HG02759 (cell line): ENCODE measurements around the gene SEC23B.
"Not testable (repeated sequence)": the region's sequence is repeated elsewhere in the genome, so short reads cannot be mapped to it uniquely, and the experiment has no call there.

Experiments used
- ATAC-seq: cut with Tn5 transposase; IDR thresholded peaks from one replicate; pipeline ENCODE4 v1.9.1; 2021; ENCODE audit warnings: mild to moderate bottlenecking, moderate library complexity; ENCODE audit not compliant: unreplicated experiment

Gene SEC23B

DNA sequence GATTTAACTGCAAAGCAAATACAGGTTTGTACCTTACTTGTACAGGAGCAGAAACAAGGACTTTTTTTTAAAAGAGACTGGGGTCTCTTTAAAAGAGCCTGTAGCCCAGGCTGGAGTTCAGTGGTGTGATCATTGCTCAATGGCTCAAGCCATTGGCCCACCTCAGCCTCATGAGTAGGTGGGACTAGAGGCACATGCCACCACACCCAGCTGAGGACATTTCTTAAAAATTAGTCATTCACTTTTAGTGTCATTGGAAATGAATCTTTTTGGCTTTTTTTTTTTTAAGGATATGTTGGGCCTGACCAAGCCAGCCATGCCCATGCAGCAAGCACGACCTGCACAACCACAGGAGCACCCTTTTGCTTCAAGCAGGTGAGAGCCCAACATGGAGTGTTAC, 16.9 kb downstream of the SEC23B start:
- ATAC-seq = no peak

DNA sequence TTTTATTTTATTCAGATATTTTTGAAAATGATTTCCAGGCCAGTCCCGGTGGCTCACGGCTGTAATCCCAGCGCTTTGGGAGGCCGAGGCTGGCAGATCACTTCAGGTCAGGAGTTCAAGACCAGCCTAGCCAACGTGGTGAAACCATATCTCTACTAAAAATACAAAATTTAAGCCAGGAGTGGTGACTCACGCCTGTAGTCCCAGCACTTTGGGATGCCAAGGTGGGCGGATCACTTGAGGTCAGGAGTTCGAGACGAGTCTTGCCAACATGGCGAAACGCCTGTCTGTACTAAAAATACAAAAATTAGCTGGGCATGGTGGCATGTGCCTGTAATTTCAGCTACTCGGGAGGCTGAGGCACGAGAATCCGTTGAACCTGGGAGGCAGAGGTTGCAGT, 19.0 kb downstream of the SEC23B start:
- ATAC-seq = not testable (repeated sequence)

DNA sequence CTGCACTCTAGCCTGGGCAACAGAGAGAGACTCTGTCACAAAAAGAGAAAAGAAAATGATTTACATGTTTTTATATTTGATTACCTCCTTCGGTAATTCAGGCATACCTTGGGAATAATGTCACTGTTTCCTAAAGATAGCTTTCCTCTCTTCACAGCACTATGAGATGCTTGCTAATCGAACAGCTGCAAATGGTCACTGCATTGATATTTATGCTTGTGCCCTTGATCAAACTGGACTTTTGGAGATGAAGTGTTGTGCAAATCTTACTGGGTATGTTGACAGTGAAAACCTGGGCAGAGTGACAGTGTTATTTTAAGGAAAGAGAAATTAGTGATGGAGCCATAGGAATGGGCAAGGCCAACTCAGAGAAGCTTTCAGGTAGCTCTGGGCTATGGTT, 19.6 kb downstream of the SEC23B start:
- no peak for ATAC-seq

DNA sequence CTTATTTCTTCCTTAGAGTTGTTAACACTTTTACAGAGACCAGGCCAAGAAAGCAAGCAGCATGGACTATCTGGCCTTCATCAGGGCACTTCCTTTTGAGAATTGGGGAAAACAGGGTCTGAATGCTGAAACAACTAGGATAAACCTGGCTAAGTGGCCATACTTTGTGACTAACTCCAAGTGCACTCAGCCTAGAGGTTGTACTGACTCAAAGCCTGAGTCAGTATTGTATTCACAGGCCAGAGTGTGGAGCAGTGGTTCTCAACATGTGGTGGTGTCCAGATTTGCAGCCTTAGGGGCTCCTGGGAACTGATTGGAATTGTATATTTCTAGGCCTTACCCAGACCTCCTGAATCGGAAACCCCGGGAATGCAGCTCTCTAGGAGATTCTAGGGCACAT, 20.1 kb downstream of the SEC23B start:
- no peak for ATAC-seq

DNA sequence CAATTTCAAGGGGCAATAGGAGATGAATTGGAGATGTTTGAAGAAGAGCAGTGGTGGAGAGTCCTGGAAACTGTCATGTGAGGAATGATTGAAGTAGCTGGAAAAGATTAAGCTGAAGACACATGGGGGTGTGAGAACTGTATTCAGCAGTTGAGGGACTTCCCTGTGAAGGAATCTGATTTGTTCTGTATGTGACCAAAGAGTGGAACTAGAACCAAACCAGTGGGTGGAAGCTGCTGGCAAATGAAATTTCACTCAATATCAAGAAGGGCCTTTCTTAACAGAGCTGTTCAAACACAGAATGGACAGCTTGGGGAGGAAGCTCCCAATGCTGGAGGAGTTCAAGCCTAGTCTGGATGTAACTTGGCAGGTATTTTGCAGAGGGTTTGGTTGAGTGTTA, 21.3 kb downstream of the SEC23B start:
- no peak for ATAC-seq

DNA sequence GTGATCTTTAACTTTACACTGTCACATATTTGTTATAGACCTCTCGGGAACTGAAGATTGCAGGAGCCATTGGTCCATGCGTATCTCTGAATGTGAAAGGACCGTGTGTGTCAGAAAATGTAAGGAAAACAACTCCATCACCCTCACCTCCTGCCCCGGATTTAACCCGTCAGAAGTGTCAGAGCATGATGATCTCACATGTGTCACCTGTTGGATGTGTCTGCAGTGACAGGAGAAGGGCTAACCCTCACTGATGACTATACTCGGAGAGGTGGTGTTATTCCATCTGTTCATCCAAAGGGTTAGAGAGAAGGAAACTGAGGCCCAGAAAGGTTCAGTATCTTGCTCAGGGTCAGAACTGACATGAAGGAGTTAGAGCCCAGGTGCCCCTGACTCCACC, 24.9 kb downstream of the SEC23B start:
- ATAC-seq = no peak

DNA sequence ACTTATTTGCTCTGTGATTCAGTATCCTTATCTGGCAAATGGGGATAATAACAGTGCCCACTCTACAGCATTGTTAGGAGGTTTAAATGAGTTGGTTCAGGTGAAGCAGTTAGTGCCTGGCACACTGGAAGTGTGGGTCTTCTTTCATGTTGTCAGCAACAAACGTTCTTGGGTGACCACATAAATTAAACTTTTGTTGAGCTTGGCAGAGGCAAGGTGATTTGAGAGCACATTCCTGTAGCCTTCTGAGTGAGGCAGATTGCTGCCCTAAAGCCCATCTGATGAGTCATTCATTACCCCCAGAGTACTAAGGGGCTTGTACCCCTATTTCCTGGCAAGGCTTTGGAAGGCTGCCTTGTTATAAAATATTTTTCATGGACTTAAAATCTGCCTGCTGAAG, 25.8 kb downstream of the SEC23B start:
- ATAC-seq = no peak

DNA sequence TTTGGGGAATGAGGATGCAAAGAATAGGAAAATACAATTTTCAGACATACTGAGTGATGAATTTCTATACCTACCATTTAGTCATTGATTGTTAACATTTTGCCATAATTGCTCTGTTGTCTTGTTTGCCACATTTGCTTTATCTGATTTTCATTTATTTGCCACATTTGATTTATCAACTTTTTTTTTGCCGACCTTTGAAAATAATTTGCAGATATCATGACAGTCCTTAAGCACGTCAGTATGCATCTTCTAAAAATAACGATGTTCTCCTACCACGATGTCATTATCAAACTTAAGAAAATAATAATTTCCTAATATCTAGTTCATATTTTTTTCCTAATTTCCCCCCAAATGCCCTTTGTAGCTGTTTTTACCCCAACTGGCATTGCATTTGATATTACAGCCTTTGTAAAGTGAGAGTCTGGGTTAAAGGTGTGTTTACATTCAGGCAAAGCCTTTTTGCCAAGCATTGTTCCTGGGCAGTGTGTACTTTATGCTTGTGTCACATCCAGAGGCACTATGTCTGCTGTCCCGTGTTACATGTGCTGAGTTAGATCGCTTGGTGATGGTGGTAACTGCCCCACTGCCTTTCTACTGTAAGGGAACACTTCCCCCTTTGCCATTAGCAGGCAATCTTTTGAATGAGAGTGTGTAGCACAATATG, 26.4 kb downstream of the SEC23B start:
- no peak for ATAC-seq

DNA sequence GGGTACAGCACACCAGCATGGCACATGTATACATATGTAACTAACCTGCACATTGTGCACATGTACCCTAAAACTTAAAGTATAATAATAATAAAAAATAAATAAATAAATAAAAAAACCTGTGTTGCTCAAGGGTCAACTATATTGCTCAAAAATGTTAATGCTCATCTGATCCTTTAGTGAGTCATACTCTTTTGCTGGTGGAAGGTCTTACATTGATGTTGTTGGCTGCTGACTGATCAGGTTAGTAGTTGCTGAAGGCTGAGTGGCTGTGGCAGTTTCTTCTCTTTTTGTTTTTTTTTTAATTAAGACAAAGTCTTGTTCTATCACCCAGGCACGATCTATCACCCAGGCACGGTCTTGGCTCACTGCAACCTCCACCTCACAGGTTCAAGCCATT, 29.9 kb downstream of the SEC23B start:
- ATAC-seq = no peak

DNA sequence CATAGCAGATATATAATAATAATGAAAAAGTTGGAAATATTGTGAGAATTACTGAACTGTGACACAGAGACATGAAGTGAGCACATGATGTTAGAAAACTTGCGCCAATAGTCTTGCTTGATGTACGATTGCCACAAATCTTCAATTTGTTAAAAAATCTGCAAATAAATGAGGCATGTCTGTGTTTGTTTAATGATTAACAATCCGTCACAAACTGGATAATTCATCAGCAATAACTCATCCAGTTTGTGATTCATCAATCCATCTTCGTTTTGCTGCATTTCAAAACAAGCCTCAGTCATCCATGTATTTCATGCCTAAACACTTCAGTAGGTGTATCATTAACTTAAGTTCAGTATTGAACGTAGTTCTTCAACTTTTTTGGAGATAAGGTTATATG, 34.0 kb downstream of the SEC23B start:
- no peak for ATAC-seq

DNA sequence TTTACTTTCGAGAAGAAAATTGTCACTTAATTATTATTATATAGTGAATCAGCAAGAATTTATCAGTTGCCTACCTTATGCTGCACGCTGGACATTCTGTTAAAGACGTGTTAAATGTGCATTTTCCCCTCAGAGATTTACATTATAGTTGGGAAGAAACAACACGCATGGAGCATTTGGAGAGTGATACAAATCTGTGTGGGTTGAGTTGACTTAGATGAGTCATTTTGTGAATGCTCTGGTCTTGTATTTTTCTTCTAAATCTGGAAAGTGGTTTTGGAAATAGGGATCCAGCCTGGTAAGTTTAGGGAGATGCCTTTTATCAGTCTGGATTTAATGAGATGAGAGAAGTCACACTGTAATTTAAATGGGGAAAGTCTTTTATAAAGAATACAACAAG, 35.5 kb downstream of the SEC23B start:
- no peak for ATAC-seq

DNA sequence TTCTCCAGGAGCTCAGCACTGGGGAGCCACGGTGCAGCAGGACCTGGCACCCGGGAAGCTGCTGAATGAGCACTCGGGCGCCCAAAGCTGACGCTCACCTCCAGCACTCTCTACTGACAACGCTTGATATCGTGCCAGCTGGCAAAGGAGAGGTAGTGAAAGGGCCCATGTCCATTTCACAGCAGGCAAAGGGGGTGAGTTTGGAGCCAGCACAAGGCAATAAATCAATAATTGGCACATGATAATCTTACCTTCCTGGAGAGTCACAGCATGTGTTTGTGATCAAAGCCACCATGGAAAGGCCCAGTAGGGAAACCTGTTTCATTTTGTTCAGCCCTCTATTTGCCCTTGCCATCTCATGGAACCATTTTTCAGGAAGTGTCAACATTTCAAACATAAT, 36.2 kb downstream of the SEC23B start:
- ATAC-seq = no peak

DNA sequence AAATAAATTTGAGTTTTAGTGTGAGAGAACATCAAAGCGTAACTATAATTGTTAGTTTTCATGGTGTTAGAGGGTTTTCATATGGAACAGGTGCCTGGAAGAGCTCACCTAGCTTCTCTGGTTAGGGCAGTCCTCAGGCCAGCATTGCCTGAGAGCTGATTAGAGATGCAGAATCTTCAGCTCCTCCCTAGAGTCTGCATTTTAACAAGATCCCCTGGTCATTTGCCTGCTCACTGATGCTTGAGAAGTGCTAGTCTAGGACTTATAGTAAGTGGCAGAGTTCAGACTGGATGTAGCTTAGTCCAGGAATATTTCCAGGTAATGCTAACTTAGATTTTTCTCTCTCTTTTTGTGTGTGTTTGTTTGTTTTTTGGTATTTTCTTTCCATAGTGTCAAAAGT, 37.8 kb downstream of the SEC23B start:
- no peak for ATAC-seq

DNA sequence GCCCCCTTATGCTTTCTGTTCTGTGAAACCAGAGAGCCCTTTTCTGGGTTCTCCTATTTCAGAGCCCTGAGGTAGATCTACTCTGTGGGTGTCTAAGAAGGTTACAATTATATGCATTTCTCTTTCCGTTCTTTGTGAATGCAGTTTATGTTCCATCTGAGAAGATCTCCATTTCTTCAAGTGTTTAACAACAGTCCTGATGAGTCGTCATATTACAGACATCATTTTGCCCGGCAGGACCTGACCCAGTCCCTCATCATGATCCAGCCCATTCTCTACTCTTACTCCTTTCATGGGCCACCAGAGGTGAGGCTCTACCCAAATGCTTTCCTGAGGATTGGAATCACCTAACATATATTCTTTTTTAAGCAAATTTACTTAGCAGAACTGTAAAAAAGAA, 40.7 kb downstream of the SEC23B start:
- no peak for ATAC-seq

DNA sequence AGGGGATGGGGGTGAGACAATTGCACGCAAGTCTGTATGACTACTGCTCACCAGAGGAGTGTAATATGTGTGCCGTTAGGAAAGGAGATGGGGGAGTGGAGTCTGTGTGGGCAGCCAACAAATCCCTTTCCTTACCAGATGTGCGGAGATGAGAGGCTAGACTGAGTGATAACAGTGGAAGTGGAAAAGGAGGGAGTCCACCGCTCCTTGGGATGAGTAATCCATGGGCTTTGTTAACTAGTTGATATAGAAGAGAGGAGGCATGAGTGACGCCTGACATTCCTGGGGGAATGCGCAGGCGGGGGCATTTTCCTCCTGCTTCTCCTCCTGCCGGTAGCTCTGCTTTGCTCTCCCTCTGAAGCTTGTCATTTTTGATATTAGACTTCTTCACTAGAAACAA, 46.0 kb downstream of the SEC23B start:
- ATAC-seq = no peak

DNA sequence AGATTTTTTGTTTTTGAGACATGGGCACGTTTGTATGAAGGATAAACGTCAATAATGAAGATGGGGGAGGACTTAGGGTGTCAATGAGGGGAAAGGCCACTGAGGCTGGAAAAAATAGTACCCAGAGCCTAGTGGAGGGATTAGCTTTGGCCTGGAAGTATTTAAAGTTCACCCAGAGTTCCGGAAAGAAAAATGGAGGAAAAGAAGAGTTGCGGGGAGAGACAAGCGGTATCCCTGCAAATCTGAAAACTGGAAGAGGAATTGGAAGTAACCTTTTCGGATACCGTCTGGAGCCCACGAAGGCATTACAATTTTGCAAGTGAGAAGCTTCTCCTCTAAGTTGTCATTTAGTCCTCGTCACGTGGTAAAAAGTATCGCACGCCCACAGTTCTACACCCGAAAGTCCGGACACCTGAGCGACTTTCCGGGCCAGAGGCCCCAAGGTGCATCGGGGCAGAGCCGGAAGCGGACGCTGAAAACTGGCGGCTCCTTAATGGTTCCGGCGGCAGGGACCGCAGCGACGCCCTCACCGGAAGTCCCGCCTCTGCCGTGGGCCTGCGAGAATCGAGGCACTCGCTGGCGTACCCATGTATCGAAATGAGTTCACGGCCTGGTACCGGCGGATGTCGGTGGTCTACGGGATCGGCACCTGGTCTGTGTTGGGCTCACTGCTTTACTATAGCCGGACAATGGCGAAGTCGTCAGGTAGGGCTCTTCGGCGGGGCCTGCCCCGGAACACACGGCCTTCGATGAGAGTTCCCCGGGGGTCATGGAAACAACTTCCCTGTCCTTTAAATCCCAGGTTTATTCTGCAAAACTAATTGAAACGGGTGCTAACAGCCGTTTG, 59.4 kb downstream of the SEC23B start, which contains the start of gene SMIM26:
SMIM26 (plus strand) TSS at position 541 of the 847 bp plus-strand sequence; CDS start at position 588, 47 bp downstream.
- ATAC-seq = peak; percentile 100

DNA sequence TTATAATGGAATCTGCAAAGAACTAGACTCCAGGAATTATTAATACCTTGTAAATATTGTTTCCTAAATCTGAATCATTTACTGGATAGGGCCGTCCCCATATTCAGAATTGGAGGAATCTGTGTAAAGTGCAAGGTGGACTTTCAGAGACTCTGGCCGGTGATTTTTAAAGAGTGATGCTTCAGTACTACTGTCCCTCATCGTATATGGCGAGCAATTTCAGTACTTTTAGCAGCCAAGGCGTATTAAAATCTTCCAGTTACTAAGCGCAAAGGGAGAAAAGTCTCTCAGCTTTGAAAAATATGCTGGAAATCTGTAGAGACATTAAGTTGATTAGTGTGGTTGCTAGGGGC, 60.0 kb downstream of the SEC23B start:
- ATAC-seq = peak; percentile 15

DNA sequence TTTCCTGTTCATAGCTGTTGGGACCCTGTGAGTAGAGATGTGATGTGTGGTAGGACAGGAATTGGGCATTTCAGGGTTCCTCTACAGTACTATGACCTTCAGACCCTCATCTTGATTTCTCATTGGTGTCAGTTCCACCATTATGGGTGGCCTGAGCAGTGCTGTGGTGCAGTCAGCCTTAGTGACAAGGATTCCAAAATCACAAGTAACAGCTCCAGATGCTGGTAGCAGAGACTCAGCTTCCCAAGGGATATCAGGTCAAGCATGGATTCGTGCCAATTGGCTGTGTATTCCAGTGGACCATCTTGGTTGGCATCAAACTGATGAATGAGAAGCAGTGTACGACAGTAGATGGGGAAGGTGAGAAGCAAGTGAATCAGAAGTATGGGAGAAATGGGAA, 63.3 kb downstream of the SEC23B start:
- ATAC-seq = no peak

DNA sequence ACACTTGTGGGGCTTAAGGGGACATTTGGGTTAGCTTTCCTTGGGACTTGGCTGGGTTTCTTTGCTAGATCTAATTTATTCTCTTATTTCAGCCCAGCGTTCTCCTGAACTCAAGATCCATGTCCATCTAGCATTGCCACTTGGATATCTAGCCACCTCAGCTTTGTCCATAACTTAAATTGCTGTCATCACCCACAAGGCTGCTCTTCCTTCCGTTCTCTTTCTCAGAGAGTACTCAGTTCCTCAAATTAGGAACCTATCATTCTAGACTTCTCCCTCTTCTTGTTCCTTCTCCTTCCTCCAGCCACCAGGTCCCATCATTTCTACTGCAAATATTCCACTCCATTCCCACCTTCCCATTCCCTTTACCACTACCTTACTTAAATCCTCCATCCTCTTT, 63.8 kb downstream of the SEC23B start:
- no peak for ATAC-seq

DNA sequence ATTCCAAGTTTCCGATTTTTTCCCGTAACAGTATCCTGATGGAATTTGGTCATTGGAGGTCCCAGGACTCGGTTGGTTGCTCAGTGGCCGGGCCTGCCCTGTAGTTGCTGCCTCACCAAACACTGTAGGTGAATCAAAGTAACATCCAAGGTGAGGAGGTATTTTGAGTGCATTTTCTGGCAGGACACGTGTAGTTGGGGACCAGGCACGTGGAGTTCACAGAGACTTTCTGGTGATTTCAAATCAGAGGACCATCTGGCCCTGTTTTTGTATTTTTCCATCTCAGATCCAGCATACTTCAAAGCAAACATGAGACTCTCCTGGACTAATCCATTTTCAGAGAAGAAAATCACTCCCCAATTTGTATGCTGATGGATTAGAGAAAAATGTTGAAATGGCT, 70.2 kb downstream of the SEC23B start:
- no peak for ATAC-seq

DNA sequence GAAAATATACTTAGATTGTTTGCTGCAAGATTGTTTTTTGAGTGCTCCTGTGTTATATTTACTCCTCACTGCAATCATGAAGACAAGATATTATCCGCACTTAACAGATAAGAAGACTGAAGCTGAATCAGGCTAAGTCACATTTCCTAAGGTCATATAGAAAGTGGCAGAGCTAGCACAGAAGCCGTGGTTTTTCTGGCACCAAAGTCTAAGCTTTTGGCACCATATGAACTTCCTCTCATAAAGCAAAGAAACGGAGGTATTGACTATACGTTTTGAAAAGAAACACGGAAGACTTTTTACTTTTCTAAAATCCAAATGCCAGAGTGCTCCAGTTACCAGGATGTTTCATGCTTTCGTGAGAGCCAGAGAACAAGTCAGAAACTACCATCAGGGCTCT, 70.8 kb downstream of the SEC23B start:
- ATAC-seq = no peak

DNA sequence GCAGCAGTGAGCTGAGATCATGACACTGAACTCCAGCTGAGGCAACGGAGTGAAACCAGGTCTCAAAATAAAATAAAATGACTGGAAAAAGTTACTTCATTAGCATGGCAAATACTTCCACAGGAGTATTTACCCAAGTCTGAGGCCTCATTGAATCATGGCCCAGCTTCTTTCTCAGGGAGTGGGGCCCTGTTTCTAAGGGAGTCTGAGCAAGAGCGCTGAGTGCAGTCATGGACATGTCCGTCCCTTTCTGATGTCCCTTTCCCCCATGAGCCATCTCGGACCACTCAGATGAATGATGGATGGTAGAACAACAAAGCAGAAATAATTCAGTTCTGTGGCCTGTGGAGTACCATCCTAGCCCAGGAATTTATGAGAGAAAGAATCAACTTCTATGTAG, 72.3 kb downstream of the SEC23B start:
- no peak for ATAC-seq

DNA sequence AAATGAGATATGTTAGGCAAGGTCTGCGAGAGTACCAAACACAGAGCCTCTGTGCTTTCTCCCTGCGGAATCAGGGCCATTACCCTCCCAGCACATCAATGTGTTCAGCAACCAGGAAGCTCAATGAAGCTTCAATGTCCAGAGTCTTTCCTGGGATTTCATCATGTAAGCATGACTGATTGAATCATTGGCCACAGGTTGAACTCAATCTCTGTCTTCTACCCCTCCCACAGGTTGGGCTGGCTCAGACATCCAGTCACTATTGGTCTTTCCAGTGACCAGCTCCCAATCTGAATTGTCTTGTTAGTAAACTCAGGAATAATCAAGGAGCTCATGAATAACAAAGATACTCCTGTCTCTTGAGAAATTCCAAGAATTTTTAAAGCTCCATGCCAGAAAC, 77.4 kb downstream of the SEC23B start:
- no peak for ATAC-seq
